Glutamatergic neuron (in vitro differentiated cells): ENCODE data around the gene OR8B4. TPM values are rescaled to one million over a fixed set of nuclear protein-coding genes. Genes with fewer than 3 reads are reported as not detected.

ENCODE experiments used
- DNase-seq: peaks from one replicate; pipeline ENCODE4 v3.0.0; 2022
- H3K27ac Mint-ChIP-seq: one replicate; pipeline ENCODE4 v1.8.0; 2020; ENCODE audit warnings: mild to moderate bottlenecking, mixed read lengths, inconsistent platforms; ENCODE audit not compliant: unreplicated experiment
- H3K27me3 Mint-ChIP-seq: one replicate; pipeline ENCODE4 v1.8.0; 2020; ENCODE audit warnings: mild to moderate bottlenecking, moderate library complexity, mixed read lengths, inconsistent platforms; ENCODE audit not compliant: unreplicated experiment
- H3K36me3 Mint-ChIP-seq: one replicate; pipeline ENCODE4 v1.8.0; 2020; ENCODE audit warnings: mild to moderate bottlenecking, mixed read lengths, inconsistent platforms; ENCODE audit not compliant: unreplicated experiment
- H3K4me1 Mint-ChIP-seq: one replicate; pipeline ENCODE4 v1.8.0; 2020; ENCODE audit warnings: mild to moderate bottlenecking, low read depth, mixed read lengths, inconsistent platforms; ENCODE audit not compliant: unreplicated experiment
- H3K4me3 Mint-ChIP-seq: one replicate; pipeline ENCODE4 v1.8.0; 2020; ENCODE audit warnings: mild to moderate bottlenecking, mixed read lengths, inconsistent platforms; ENCODE audit not compliant: unreplicated experiment
- H3K9me3 Mint-ChIP-seq: one replicate; pipeline ENCODE4 v1.8.0; 2020; ENCODE audit warnings: mild to moderate bottlenecking, moderate library complexity, mixed read lengths, inconsistent platforms; ENCODE audit not compliant: unreplicated experiment
- total RNA-seq: library from RNA; stranded (reverse); fragmentation: NEBNext Ultra II Directional; extraction: Animal tissue kit (Norgen Biotek cat#: 25700); gene quantifications from one replicate; pipeline ENCODE4 v1.2.1, GENCODE V29; 2021; ENCODE audit not compliant: unreplicated experiment
- TF ChIP-seq, protein P1 (sequence below): fragments of 200-600 bp; sonication (generic); IDR thresholded peaks from one replicate; pipeline ENCODE4 v1.5.0; 2021; ENCODE audit not compliant: partially characterized antibody, unreplicated experiment

OR8B4 gene
- total RNA-seq, 1 donor from 2014 or later, result not detected

DNA sequence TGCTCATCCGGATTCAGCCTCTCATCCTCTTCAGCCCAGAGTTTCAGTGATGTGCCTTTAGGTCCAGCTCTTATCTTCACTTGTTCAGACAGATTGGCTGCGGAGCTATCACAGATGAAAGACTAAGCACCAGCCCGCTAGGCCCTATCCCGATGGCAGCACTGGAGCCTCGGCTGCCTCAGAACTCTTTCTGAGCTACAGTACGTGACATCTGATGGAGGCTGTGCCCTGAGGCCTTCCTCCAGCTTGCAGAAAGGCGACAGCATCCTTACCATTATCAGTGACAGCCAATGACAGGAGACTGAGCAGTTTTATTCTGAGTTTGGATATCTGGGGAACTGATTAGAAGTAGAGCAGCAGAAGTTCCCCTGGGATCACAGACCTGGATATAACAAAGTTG is 16.8 kb upstream of the OR8B4 start:
- H3K36me3 Mint-ChIP-seq, result no peaks in the 10 kb centered on the region
- TF ChIP-seq, protein P1, sequence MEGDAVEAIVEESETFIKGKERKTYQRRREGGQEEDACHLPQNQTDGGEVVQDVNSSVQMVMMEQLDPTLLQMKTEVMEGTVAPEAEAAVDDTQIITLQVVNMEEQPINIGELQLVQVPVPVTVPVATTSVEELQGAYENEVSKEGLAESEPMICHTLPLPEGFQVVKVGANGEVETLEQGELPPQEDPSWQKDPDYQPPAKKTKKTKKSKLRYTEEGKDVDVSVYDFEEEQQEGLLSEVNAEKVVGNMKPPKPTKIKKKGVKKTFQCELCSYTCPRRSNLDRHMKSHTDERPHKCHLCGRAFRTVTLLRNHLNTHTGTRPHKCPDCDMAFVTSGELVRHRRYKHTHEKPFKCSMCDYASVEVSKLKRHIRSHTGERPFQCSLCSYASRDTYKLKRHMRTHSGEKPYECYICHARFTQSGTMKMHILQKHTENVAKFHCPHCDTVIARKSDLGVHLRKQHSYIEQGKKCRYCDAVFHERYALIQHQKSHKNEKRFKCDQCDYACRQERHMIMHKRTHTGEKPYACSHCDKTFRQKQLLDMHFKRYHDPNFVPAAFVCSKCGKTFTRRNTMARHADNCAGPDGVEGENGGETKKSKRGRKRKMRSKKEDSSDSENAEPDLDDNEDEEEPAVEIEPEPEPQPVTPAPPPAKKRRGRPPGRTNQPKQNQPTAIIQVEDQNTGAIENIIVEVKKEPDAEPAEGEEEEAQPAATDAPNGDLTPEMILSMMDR, result no peak
- no peak for DNase-seq
- no peaks in the 10 kb centered on the region for H3K9me3 Mint-ChIP-seq
- no peak overlapping the region for H3K4me3 Mint-ChIP-seq
- H3K27ac Mint-ChIP-seq, result no peak overlapping the region
- H3K4me1 Mint-ChIP-seq, result peaks cover 2% of the 10 kb centered on the region
- H3K27me3 Mint-ChIP-seq, result peaks cover 2% of the 10 kb centered on the region

DNA sequence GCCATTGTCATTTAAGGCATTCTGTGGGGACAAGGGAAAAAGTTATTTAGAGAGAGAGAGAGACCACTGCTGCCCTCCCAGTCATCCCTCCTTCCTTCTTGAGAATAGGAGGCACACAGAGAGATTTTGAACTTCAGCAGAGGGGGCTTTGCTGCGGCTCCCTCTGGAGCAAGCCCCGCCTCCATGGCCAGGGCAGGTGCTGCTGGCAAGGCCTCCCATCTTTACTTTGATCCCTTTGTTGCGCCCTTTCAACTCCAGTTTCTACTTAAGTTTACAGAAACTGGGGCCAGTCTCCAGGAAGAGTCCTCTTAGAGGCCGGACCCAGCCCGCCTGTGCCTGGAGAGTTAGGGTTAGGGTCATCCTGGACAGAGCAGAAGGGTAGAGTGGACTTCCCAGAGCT is 16.4 kb upstream of the OR8B4 start:
- DNase-seq, result no peak
- peaks cover 2% of the 10 kb centered on the region for H3K4me1 Mint-ChIP-seq
- no peak overlapping the region for H3K4me3 Mint-ChIP-seq
- no peaks in the 10 kb centered on the region for H3K9me3 Mint-ChIP-seq
- H3K36me3 Mint-ChIP-seq, result no peaks in the 10 kb centered on the region
- H3K27me3 Mint-ChIP-seq, result peaks cover 2% of the 10 kb centered on the region
- H3K27ac Mint-ChIP-seq, result no peak overlapping the region
- TF ChIP-seq, protein P1, result no peak

DNA sequence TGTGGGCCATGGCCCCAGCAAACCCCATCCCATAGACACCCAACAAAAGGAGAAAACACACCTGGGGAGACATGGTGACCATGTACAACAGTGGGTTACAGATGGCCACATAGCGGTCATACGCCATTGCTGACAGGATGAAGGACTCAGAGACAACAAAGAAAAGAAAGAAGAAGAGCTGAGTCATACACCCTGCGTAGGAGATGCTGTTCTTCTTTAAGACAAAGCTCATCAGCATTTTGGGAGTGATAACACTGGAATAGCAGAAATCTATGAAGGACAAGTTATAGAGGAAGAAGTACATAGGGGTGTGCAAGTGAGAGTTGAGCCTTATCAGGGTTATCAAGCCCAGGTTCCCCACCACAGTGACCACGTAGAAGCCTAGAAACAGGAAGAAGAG is 15.9 kb upstream of the OR8B4 start:
- Mint-ChIP-seq H3K4me3 (no peak overlapping the region), H3K4me1 (peaks cover 2% of the 10 kb centered on the region), H3K27ac (no peak overlapping the region), H3K36me3 (no peaks in the 10 kb centered on the region), H3K27me3 (peaks cover 2% of the 10 kb centered on the region), H3K9me3 (no peaks in the 10 kb centered on the region)
- no peak for DNase-seq
- TF ChIP-seq, protein P1, result no peak

DNA sequence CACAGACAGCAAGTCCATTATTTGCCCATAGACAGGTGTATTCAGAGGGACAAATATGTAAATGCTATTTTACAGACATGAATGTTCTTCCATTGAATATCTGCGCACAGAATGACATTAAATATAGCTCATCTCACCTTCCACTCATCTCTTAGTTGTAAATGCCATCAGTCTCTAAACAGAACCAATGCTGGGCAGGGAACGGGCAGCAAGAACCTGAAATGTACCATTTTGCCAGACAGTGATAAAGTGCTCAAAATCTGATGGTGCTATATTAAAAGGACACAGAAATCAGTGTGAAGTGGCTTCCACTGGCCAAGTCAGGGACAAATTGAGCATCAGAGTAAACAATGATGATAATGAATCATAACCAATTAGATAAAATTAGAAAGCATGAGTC is 10.0 kb upstream of the OR8B4 start:
- Mint-ChIP-seq H3K4me1 (peaks cover 3% of the 10 kb centered on the region), H3K4me3 (no peak overlapping the region), H3K27ac (no peak overlapping the region), H3K9me3 (no peaks in the 10 kb centered on the region), H3K27me3 (no peaks in the 10 kb centered on the region), H3K36me3 (peaks cover 5% of the 10 kb centered on the region)
- no peak for DNase-seq
- TF ChIP-seq, protein P1, result no peak

DNA sequence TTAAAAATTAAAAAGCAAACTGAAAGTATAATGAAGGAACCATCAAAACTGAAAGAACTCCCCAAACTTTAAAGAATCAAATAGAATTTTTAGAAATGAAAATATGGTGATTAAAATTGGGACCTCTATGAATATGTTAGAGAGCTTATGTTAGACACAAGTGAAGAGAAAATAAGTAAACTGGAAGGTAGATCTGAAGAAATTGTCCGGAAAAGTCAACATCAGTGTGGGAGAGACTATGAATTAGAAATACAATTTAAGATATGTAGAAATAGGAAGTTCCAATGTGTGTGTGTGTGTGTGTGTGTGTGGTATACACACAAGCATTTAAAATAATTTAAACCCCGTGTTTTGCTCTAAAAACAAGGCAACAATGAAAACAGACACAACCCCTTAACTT is 4.9 kb upstream of the OR8B4 start:
- Mint-ChIP-seq H3K9me3 (no peaks in the 10 kb centered on the region), H3K4me3 (no peak overlapping the region), H3K27me3 (no peaks in the 10 kb centered on the region), H3K4me1 (peaks cover 3% of the 10 kb centered on the region), H3K27ac (no peak overlapping the region), H3K36me3 (peaks cover 15% of the 10 kb centered on the region)
- DNase-seq, result no peak
- TF ChIP-seq, protein P1, result no peak
